DOHH2 (cell line): Measurements from ENCODE around the gene TMEM170A.
A peak's percentile ranks its signal among the peaks of the same experiment; 100 is the strongest.
"Not testable (repeated sequence)": the region's sequence is repeated elsewhere in the genome, so short reads cannot be mapped to it uniquely, and the experiment has no call there.

ENCODE experiments used
- H3F3A ChIP-seq: fragments of 200-600 bp; sonication (generic), shearing (Covaris generic); 2 replicates; pipeline ENCODE4 v1.6.0; 2016; ENCODE audit warnings: antibody characterized with exemption, mild to moderate bottlenecking; ENCODE audit not compliant: control insufficient read depth, insufficient read depth
- H3K27ac ChIP-seq: fragments of 200-600 bp; sonication (generic); 2 replicates; pipeline ENCODE4 v1.5.1; 2014; ENCODE audit warnings: low read depth, mild to moderate bottlenecking, low read length, moderate library complexity
- H3K27me3 ChIP-seq: fragments of 200-600 bp; sonication (generic); 2 replicates; pipeline ENCODE4 v1.6.1; 2014; ENCODE audit warnings: mild to moderate bottlenecking, low read length, mixed read lengths; ENCODE audit not compliant: control insufficient read depth
- H3K36me3 ChIP-seq: fragments of 200-600 bp; sonication (generic); 2 replicates; pipeline ENCODE4 v1.6.1; 2014; ENCODE audit warnings: mild to moderate bottlenecking, low read length, moderate library complexity, mixed read lengths; ENCODE audit not compliant: control insufficient read depth
- H3K4me1 ChIP-seq: fragments of 200-600 bp; sonication (generic); 2 replicates; pipeline ENCODE4 v1.6.1; 2014; ENCODE audit warnings: mild to moderate bottlenecking, low read length, mixed read lengths; ENCODE audit not compliant: control insufficient read depth
- H3K4me2 ChIP-seq: fragments of 200-600 bp; sonication (generic); 2 replicates; pipeline ENCODE4 v1.6.0; 2014; ENCODE audit warnings: mild to moderate bottlenecking, low read length, moderate library complexity
- H3K4me3 ChIP-seq: fragments of 200-600 bp; sonication (generic); 2 replicates; pipeline ENCODE4 v1.5.1; 2014; ENCODE audit warnings: mild to moderate bottlenecking, low read length, mixed read lengths
- H3K79me2 ChIP-seq: fragments of 200-600 bp; sonication (generic); 2 replicates; pipeline ENCODE4 v1.6.1; 2014; ENCODE audit warnings: mild to moderate bottlenecking, low read length, mixed read lengths; ENCODE audit not compliant: control insufficient read depth
- H3K9me2 ChIP-seq: fragments of 200-600 bp; sonication (generic); replicated peaks from 2 replicates; pipeline ENCODE4 v1.6.1; 2014; ENCODE audit warnings: mild to moderate bottlenecking, low read length, mixed read lengths; ENCODE audit not compliant: control insufficient read depth
- H3K9me3 ChIP-seq: fragments of 200-600 bp; sonication (generic); 2 replicates; pipeline ENCODE4 v1.6.1; 2014; ENCODE audit warnings: antibody characterized with exemption, low read length, mixed read lengths; ENCODE audit not compliant: control insufficient read depth, insufficient read depth
- H4K20me1 ChIP-seq: fragments of 200-600 bp; sonication (generic); 2 replicates; pipeline ENCODE4 v1.6.0; 2014; ENCODE audit warnings: low read depth, mild to moderate bottlenecking, antibody characterized with exemption, low read length, moderate library complexity; ENCODE audit not compliant: control insufficient read depth, insufficient read depth
- CTCF ChIP-seq: fragments of 200-600 bp; sonication (generic); IDR thresholded peaks from one replicate; pipeline ENCODE4 v1.5.1; 2014; ENCODE audit warnings: antibody characterized with exemption, mild to moderate bottlenecking, low read depth, low read length; ENCODE audit not compliant: poor library complexity, severe bottlenecking
- EZH2phosphoT487 ChIP-seq: fragments of 200-600 bp; sonication (generic); IDR thresholded peaks from 2 replicates; pipeline ENCODE4 v1.6.1; 2017; ENCODE audit warnings: borderline replicate concordance, mild to moderate bottlenecking, antibody characterized with exemption, low read length, moderate library complexity, mixed read lengths

The TMEM170A gene

GRCh38 chr16:75432828-75433731 is 31.4 kb downstream of the TMEM170A start, which contains the start of gene CFDP1:
CFDP1 (minus strand) TSS chr16:75433503; CDS start chr16:75433352, 151 bp downstream.
- Histone ChIP-seq H3K36me3 (no peaks in the 10 kb centered on the region), H3K9me2 (no peaks in the 10 kb centered on the region), H3K9me3 (no peaks in the 10 kb centered on the region), H3K79me2 (peaks cover 52% of the 10 kb centered on the region), H3K4me1 (peaks cover 32% of the 10 kb centered on the region), H4K20me1 (no peaks in the 10 kb centered on the region), H3K27ac (peak within 1 kb of the TSS; percentile 69), H3F3A (no peaks in the 10 kb centered on the region), H3K27me3 (no peaks in the 10 kb centered on the region), H3K4me3 (peak within 1 kb of the TSS; percentile 94), H3K4me2 (peak within 1 kb of the TSS; percentile 98)
- TF ChIP-seq CTCF (no peak), EZH2phosphoT487 (no peak)

- Histone ChIP-seq H3K4me1 (peaks cover 27% of the 10 kb centered on the region), H3F3A (no peaks in the 10 kb centered on the region), H3K79me2 (peaks cover 81% of the 10 kb centered on the region), H3K9me2 (no peaks in the 10 kb centered on the region), H3K36me3 (no peaks in the 10 kb centered on the region), H3K4me3 (no peak overlapping the region), H3K4me2 (no peak overlapping the region), H4K20me1 (0 out of 2 replicates have a peak, but pooled peaks cover 4% of the 10 kb centered on the region), H3K27ac (no peak overlapping the region), H3K9me3 (no peaks in the 10 kb centered on the region), H3K27me3 (no peaks in the 10 kb centered on the region)
- no peak for TF ChIP-seq CTCF
- no peak for TF ChIP-seq EZH2phosphoT487
These were observed 34.7 kb downstream of the TMEM170A start for GRCh38 chr16:75429621-75430403.

GRCh38 chr16:75426524-75426923 is 38.0 kb downstream of the TMEM170A start:
- not testable (repeated sequence) for H4K20me1 ChIP-seq, H3K4me2 ChIP-seq, H3K27me3 ChIP-seq, H3K36me3 ChIP-seq, H3K9me3 ChIP-seq, H3K27ac ChIP-seq, H3K4me3 ChIP-seq, H3F3A ChIP-seq, H3K9me2 ChIP-seq
- Histone ChIP-seq H3K4me1 (peaks cover 11% of the 10 kb centered on the region), H3K79me2 (peaks cover 89% of the 10 kb centered on the region)

GRCh38 chr16:75424105-75424762 is 40.3 kb downstream of the TMEM170A start:
- not testable (repeated sequence) for H3K27ac ChIP-seq, H3K9me2 ChIP-seq, H3K9me3 ChIP-seq, H3K36me3 ChIP-seq, H4K20me1 ChIP-seq, H3F3A ChIP-seq, H3K27me3 ChIP-seq, H3K4me2 ChIP-seq, H3K4me3 ChIP-seq
- H3K4me1 ChIP-seq: peaks cover 19% of the 10 kb centered on the region
- H3K79me2 ChIP-seq: peaks cover 90% of the 10 kb centered on the region
